Suprapubic skin (tissue), 3 donors: ENCODE results near the gene MYO18A.

Experiments used
- CTCF ChIP-seq, 2 donors: fragments of 200-600 bp in 1 of 2; fragments of 450-650 bp in 1 of 2; sonication (generic) in 1 of 2; IDR thresholded peaks; one replicate each; pipeline ENCODE4 v1.5.1; 2016 to 2019; ENCODE audit warnings: antibody characterized with exemption in 2 of 2, mild to moderate bottlenecking in 1 of 2, moderate library complexity in 1 of 2
- POLR2A ChIP-seq, 2 donors: fragments of 450-650 bp; IDR thresholded peaks; one replicate each; pipeline ENCODE4 v1.6.1; 2017; ENCODE audit warnings: antibody characterized with exemption in 2 of 2, mild to moderate bottlenecking in 2 of 2, moderate library complexity in 2 of 2

- TF ChIP-seq CTCF (IDR thresholded peaks at IDR 0.05) (no peak), POLR2A (IDR thresholded peaks at IDR 0.05) (no peak)
Observed at GRCh38 chr17:29157310-29157709, 22.9 kb downstream of the MYO18A start.
